ENCODE results near the gene SLC26A6. TPM values are rescaled to one million over a fixed set of nuclear protein-coding genes. Genes with fewer than 3 reads are reported as not detected.
A peak's percentile ranks its signal among the peaks of the same experiment; 100 is the strongest.

Gene SLC26A6, protein sequence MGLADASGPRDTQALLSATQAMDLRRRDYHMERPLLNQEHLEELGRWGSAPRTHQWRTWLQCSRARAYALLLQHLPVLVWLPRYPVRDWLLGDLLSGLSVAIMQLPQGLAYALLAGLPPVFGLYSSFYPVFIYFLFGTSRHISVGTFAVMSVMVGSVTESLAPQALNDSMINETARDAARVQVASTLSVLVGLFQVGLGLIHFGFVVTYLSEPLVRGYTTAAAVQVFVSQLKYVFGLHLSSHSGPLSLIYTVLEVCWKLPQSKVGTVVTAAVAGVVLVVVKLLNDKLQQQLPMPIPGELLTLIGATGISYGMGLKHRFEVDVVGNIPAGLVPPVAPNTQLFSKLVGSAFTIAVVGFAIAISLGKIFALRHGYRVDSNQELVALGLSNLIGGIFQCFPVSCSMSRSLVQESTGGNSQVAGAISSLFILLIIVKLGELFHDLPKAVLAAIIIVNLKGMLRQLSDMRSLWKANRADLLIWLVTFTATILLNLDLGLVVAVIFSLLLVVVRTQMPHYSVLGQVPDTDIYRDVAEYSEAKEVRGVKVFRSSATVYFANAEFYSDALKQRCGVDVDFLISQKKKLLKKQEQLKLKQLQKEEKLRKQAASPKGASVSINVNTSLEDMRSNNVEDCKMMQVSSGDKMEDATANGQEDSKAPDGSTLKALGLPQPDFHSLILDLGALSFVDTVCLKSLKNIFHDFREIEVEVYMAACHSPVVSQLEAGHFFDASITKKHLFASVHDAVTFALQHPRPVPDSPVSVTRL
- total RNA-seq, result 100 to 1,000 TPM in 1 of 2 donors, 10 to 100 TPM in 1; 94.9 to 112 TPM

DNA sequence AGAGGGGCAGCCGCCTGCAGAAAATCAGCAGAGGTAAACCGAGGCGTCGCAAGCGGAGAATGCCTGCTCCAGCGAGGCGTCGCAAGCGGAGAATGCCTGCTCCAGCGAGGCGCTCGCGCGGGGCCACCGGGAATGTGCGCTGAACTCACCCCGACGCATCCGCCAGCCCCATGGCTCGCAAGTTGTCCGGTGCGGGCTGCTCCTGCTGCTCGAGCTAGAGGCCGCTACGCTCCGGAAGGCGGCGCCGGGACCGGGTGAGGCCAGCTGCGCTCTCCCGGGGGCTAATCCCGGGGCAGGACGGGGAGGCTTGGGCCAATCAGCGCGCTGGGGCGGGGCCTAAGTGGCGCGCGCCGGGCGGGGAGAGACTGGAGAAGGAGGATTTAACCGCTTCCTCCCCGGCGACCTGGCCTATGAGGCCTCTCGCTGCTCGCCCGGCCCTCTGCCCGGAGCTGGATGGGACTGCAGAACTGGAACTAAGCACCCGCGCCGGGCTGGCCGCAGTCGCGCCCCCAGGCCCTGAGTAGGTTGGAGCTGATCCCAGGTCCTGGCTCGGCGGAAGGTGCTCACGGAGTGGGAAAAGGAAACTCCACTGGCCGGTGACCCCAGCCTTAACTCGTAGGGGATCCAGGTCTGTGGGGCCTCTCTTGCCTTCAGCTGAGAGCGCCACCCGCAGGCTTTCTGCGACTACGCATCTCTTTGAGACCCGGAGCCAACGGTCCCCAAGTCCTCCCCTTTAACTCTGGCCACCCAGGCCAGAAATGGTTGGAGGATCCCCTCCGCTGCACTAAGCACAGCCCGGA lies at the start of gene SLC26A6:
Gene SLC26A6 (minus strand): TSS at position 240 of the 800 bp plus-strand sequence. CDS start 68 bp downstream, at position 172.
- peak; percentile 50 for TF ChIP-seq CTCF (IDR thresholded peaks at IDR 0.05)
- H3K27me3 ChIP-seq, result no peaks in the 10 kb centered on the region
- peak within 1 kb of the TSS; percentile 85 to 87 for H3K9ac ChIP-seq (ENCODE audit: low read depth in 2 of 2, low read length in 2 of 2)
- peak within 1 kb of the TSS; percentile 78 for H3K27ac ChIP-seq
- no peaks in the 10 kb centered on the region for H3K9me3 ChIP-seq
- H3K36me3 ChIP-seq, result peaks cover 6% of the 10 kb centered on the region
- peak; percentile 99 for DNase-seq
- peaks cover 4% of the 10 kb centered on the region for H3K4me1 ChIP-seq
- intact Hi-C loops (cut with DNase I), result loop anchor here (10.0 kb wide), 1 partner anchor 171 kb away; a partner anchor contains a TSS
- peak within 1 kb of the TSS; percentile 87 for H3K4me3 ChIP-seq

DNA sequence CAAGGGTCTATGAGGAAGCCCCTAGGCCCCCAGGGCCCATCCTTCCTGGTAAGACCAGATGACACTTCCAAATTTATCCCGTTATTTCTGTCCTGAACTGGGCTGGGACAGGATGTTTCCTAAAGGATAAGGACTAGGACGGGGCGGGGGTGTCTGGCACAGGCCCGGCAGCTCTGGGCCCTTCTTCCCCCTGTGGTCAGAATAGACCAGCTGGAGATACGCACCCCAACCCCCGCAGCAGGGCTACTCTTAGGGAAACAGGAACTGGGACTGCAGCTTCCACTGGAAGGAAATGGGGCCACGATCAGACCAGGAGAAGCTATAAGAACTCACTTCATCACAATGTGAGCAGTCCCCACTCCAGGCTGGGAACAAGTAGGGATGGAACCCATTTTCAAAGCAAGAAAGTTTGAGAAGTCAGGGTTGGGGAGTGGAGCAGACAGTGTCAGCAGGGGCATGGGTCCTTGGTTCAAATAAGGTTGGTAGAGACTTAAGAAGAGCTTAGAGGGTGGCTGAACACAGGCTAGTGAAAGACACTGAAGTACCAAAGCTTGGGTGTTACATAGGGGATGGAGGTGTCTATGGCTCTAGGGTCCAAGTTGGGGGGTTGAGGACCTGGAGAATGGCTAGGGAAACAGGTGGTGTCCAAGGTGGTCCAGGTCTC lies 49.4 kb upstream of the SLC26A6 start:
- Histone ChIP-seq H3K36me3 (peaks cover 8% of the 10 kb centered on the region), H3K9ac (ENCODE audit: low read depth in 2 of 2, low read length in 2 of 2) (peak overlapping the region; percentile 53 to 54), H3K4me1 (peaks cover 19% of the 10 kb centered on the region)

GRCh38 chr3:48684054-48684349 lies 48.7 kb upstream of the SLC26A6 start:
- Histone ChIP-seq H3K27ac (no peak overlapping the region), H3K4me1 (peaks cover 19% of the 10 kb centered on the region), H3K9me3 (no peaks in the 10 kb centered on the region), H3K36me3 (peaks cover 2% of the 10 kb centered on the region), H3K27me3 (no peaks in the 10 kb centered on the region), H3K4me3 (no peak overlapping the region), H3K9ac (ENCODE audit: low read depth in 2 of 2, low read length in 2 of 2) (peak overlapping the region in 1 of 2 donors; percentile 53)
- DNase-seq, result no peak
- intact Hi-C loops (cut with DNase I), result loop anchor here (10.0 kb wide), 1 partner anchor 231 kb away; the partner anchor contains the start of gene ARIH2
- TF ChIP-seq CTCF (IDR thresholded peaks at IDR 0.05), result no peak

More for the DNA sequence above, 49.4 kb upstream of the SLC26A6 start:
- no peak for DNase-seq
- Histone ChIP-seq H3K4me3 (peak overlapping the region; percentile 80), H3K27ac (no peak overlapping the region), H3K9me3 (no peaks in the 10 kb centered on the region), H3K27me3 (no peaks in the 10 kb centered on the region)
- intact Hi-C loops (cut with DNase I), result loop anchor here (10.0 kb wide), 1 partner anchor 230 kb away; the partner anchor contains the start of gene ARIH2
- no peak for TF ChIP-seq CTCF (IDR thresholded peaks at IDR 0.05)

DNA sequence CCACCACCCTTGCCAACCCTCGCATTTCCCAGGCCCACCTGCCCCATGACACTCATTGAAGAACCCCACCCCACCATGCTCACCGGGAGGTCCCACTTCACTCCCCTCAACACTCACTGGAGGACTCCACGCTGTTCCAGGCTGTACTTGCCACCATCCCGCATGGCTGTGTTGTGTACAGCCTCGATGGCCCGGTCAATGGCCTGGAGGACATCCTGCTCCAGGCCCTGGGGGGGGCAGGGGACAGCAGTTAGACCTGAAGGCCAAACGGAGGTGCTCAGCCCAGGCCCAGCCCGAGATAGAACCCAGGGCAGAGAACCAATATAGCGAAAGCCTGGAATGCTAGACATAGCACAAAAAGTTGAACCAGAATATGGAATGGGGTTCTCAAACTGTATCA lies 47.5 kb upstream of the SLC26A6 start:
- no peak for DNase-seq
- H3K27ac ChIP-seq, result no peak overlapping the region
- peaks cover 19% of the 10 kb centered on the region for H3K4me1 ChIP-seq
- no peak overlapping the region for H3K9ac ChIP-seq (ENCODE audit: low read depth in 2 of 2, low read length in 2 of 2)
- H3K9me3 ChIP-seq, result no peaks in the 10 kb centered on the region
- intact Hi-C loops (cut with DNase I), result loop anchor here (10.0 kb wide), 1 partner anchor 232 kb away; the partner anchor contains the start of gene ARIH2
- H3K4me3 ChIP-seq, result no peak overlapping the region
- no peaks in the 10 kb centered on the region for H3K27me3 ChIP-seq
- TF ChIP-seq CTCF (IDR thresholded peaks at IDR 0.05), result no peak
- no peaks in the 10 kb centered on the region for H3K36me3 ChIP-seq

Measured in colonic mucosa (tissue), 4 donors.